GM12878 (cell line): ENCODE data around the gene SSR2. TPM values are rescaled to one million over a fixed set of nuclear protein-coding genes. Genes with fewer than 3 reads are reported as not detected.

Experiments used
- CHD1 ChIP-seq: IDR thresholded peaks from 2 replicates; pipeline ENCODE4 v1.6.1; 2012; ENCODE audit warnings: low read depth, low read length, improper control_type of control experiment
- MTA2 ChIP-seq: fragments of 450-650 bp; IDR thresholded peaks from 2 replicates; pipeline ENCODE4 v1.6.1; 2016; ENCODE audit warnings: low read depth, mild to moderate bottlenecking, moderate library complexity
- PKNOX1 ChIP-seq: fragments of 450-650 bp; IDR thresholded peaks from 2 replicates; pipeline ENCODE4 v1.6.1; 2016; ENCODE audit warnings: mild to moderate bottlenecking
- SIX5 ChIP-seq: IDR thresholded peaks from 2 replicates; pipeline ENCODE4 v1.6.1; 2011; ENCODE audit warnings: mild to moderate bottlenecking, low read depth, low read length, moderate library complexity; ENCODE audit not compliant: severe bottlenecking
- SMARCA5 ChIP-seq: fragments of 450-650 bp; IDR thresholded peaks from 2 replicates; pipeline ENCODE4 v1.6.1; 2017; ENCODE audit warnings: mild to moderate bottlenecking
- STAT1 ChIP-seq: fragments of 450-650 bp; conservative IDR thresholded peaks from 2 replicates; pipeline ENCODE4 v1.6.1; 2014; ENCODE audit warnings: antibody characterized with exemption, mild to moderate bottlenecking
- TCF12 ChIP-seq: IDR thresholded peaks from 2 replicates; pipeline ENCODE4 v1.6.1; 2011; ENCODE audit warnings: low read depth, mild to moderate bottlenecking, low read length
- ZNF622 ChIP-seq: fragments of 450-650 bp; IDR thresholded peaks from 2 replicates; pipeline ENCODE4 v1.6.1; 2017; ENCODE audit warnings: mild to moderate bottlenecking, inconsistent platforms
- polyA plus RNA-seq, 11 experiments: library from polyadenylated mRNA; depleted of rRNA in 4 of 11; unstranded in 6 of 11; stranded (reverse) in 5 of 11; fragments of >200 nt; fragmentation: Nextera tagmentation in 4 of 11; fragmentation: Illumina TruSeq in 1 of 11; extraction: Ambion mirVana in 4 of 11; extraction: Trizol in 1 of 11; gene quantifications; 1 replicate in 1 of 11; 2 replicates in 10 of 11; pipeline versions ENCODE4 v1.2.1 to v1.2.3, GENCODE V29; 2011 to 2016; ENCODE audit warnings: inconsistent platforms in 2 of 11, missing spikeins in 2 of 11, low read depth in 1 of 11
- total RNA-seq, 4 experiments: library from RNA; depleted of rRNA in 3 of 4; stranded (reverse); fragments of >200 nt in 3 of 4; fragmentation: Illumina TruSeq in 1 of 4; extraction: Trizol in 1 of 4; gene quantifications; 2 replicates each; pipeline versions ENCODE4 v1.2.1 to v1.2.3, GENCODE V29; 2013 to 2021
- TF ChIP-seq, protein P1 (sequence below): fragments of 450-650 bp; IDR thresholded peaks from 2 replicates; pipeline ENCODE4 v1.6.1; 2017; ENCODE audit warnings: mild to moderate bottlenecking, moderate library complexity
- TF ChIP-seq, protein P2 (sequence below): fragments of 450-650 bp; IDR thresholded peaks from 2 replicates; pipeline ENCODE4 v1.6.1; 2018; ENCODE audit warnings: borderline replicate concordance, mild to moderate bottlenecking; ENCODE audit not compliant: partially characterized antibody
- TF ChIP-seq, protein P3 (sequence below): fragments of 450-650 bp; IDR thresholded peaks from 2 replicates; pipeline ENCODE4 v1.6.1; 2017; ENCODE audit warnings: mild to moderate bottlenecking, low read depth, inconsistent platforms; ENCODE audit not compliant: poor library complexity, severe bottlenecking
- TF ChIP-seq, protein P4 (sequence below): fragments of 450-650 bp; formaldehyde crosslinking; IDR thresholded peaks from 2 replicates; pipeline ENCODE4 v1.4.0; 2022; ENCODE audit warnings: mild to moderate bottlenecking, moderate library complexity

SSR2 gene
- total and polyA plus RNA-seq, 10 of the 15 experiments (the other 5 are each of a cell fraction or from before 2014, with no cell fraction given), result 207 to 553 (median 315) TPM

DNA sequence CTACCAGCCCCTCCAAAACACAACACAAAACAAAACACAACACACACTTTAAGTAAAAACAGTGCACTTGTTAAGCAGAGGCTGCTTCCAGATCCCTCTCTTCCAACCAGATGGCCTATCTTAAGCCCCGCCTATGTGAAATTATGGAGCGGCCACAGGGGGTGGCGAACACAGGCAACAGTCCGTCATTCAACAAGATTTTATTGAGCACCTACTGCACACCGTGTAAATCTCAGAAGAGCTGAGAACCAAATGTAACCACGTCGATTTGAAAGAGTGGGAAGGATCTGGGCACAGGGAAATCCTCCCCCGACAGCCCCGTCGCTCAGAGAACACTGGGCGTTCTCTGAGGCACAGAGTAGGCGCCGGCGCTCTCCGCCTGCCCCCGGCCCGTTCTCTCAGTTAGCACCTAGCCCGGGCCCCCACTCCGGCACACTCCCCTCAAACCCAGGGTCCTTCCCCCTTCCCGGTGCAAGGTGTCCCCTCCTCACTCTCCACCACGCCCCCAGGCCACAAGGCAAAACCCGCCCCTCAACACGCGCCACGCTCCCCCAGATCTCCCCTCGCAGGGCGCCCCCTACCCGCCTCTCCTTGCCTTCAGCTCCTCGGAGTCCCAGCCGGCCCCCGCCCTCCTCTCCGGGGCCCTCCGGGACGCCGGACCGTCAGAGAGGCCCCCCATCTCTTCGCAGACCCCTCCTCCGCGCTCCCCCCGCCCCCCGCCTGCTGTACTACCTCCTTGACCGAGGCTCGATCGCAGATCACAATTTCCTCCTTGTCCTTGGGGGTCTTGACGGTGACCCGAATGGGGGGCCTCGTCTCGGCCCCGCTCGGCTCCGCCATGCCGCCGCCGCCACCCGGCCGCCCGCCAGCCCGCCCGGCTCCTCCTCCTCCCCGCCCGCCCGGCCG, 32.4 kb upstream of the SSR2 start (continued):
- TF ChIP-seq, protein P1, sequence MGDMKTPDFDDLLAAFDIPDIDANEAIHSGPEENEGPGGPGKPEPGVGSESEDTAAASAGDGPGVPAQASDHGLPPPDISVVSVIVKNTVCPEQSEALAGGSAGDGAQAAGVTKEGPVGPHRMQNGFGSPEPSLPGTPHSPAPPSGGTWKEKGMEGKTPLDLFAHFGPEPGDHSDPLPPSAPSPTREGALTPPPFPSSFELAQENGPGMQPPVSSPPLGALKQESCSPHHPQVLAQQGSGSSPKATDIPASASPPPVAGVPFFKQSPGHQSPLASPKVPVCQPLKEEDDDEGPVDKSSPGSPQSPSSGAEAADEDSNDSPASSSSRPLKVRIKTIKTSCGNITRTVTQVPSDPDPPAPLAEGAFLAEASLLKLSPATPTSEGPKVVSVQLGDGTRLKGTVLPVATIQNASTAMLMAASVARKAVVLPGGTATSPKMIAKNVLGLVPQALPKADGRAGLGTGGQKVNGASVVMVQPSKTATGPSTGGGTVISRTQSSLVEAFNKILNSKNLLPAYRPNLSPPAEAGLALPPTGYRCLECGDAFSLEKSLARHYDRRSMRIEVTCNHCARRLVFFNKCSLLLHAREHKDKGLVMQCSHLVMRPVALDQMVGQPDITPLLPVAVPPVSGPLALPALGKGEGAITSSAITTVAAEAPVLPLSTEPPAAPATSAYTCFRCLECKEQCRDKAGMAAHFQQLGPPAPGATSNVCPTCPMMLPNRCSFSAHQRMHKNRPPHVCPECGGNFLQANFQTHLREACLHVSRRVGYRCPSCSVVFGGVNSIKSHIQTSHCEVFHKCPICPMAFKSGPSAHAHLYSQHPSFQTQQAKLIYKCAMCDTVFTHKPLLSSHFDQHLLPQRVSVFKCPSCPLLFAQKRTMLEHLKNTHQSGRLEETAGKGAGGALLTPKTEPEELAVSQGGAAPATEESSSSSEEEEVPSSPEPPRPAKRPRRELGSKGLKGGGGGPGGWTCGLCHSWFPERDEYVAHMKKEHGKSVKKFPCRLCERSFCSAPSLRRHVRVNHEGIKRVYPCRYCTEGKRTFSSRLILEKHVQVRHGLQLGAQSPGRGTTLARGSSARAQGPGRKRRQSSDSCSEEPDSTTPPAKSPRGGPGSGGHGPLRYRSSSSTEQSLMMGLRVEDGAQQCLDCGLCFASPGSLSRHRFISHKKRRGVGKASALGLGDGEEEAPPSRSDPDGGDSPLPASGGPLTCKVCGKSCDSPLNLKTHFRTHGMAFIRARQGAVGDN, result no peak
- TF ChIP-seq PKNOX1 (peak; percentile 81), MTA2 (no peak), CHD1 (no peak), STAT1 (no peak), ZNF622 (no peak), SMARCA5 (0 out of 2 replicates have a peak, but pooled peaks have one; percentile 70), SIX5 (no peak), TCF12 (no peak)
- TF ChIP-seq, protein P2, sequence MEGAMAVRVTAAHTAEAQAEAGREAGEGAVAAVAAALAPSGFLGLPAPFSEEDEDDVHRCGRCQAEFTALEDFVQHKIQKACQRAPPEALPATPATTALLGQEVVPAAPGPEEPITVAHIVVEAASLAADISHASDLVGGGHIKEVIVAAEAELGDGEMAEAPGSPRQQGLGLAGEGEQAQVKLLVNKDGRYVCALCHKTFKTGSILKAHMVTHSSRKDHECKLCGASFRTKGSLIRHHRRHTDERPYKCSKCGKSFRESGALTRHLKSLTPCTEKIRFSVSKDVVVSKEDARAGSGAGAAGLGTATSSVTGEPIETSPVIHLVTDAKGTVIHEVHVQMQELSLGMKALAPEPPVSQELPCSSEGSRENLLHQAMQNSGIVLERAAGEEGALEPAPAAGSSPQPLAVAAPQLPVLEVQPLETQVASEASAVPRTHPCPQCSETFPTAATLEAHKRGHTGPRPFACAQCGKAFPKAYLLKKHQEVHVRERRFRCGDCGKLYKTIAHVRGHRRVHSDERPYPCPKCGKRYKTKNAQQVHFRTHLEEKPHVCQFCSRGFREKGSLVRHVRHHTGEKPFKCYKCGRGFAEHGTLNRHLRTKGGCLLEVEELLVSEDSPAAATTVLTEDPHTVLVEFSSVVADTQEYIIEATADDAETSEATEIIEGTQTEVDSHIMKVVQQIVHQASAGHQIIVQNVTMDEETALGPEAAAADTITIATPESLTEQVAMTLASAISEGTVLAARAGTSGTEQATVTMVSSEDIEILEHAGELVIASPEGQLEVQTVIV, result no peak
- TF ChIP-seq, protein P3, sequence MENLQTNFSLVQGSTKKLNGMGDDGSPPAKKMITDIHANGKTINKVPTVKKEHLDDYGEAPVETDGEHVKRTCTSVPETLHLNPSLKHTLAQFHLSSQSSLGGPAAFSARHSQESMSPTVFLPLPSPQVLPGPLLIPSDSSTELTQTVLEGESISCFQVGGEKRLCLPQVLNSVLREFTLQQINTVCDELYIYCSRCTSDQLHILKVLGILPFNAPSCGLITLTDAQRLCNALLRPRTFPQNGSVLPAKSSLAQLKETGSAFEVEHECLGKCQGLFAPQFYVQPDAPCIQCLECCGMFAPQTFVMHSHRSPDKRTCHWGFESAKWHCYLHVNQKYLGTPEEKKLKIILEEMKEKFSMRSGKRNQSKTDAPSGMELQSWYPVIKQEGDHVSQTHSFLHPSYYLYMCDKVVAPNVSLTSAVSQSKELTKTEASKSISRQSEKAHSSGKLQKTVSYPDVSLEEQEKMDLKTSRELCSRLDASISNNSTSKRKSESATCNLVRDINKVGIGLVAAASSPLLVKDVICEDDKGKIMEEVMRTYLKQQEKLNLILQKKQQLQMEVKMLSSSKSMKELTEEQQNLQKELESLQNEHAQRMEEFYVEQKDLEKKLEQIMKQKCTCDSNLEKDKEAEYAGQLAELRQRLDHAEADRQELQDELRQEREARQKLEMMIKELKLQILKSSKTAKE, result no peak
- TF ChIP-seq, protein P4, sequence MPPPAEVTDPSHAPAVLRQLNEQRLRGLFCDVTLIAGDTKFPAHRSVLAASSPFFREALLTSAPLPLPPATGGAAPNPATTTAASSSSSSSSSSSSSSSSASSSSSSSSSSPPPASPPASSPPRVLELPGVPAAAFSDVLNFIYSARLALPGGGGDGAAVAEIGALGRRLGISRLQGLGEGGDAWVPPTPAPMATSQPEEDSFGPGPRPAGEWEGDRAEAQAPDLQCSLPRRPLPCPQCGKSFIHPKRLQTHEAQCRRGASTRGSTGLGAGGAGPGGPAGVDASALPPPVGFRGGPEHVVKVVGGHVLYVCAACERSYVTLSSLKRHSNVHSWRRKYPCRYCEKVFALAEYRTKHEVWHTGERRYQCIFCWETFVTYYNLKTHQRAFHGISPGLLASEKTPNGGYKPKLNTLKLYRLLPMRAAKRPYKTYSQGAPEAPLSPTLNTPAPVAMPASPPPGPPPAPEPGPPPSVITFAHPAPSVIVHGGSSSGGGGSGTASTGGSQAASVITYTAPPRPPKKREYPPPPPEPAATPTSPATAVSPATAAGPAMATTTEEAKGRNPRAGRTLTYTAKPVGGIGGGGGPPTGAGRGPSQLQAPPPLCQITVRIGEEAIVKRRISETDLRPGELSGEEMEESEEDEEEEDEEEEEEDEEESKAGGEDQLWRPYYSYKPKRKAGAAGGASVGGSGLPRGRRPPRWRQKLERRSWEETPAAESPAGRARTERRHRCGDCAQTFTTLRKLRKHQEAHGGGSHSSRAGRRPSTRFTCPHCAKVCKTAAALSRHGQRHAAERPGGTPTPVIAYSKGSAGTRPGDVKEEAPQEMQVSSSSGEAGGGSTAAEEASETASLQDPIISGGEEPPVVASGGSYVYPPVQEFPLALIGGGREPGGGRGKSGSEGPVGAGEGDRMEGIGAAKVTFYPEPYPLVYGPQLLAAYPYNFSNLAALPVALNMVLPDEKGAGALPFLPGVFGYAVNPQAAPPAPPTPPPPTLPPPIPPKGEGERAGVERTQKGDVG (CRISPR knock-in tag), result no peak
